Smooth muscle cell (in vitro differentiated cells): Measurements from ENCODE around the gene RAD9B. TPM values are rescaled to one million over a fixed set of nuclear protein-coding genes. Genes with fewer than 3 reads are reported as not detected.

Experiments used
- DNase-seq: peaks from one replicate; lab custom pipeline; 2025; ENCODE audit not compliant: unreplicated experiment; lab: John Stamatoyannopoulos, UW
- H2AFZ ChIP-seq: fragments of 200-600 bp; sonication (generic); 2 replicates; pipeline ENCODE4 v1.6.0; 2016; ENCODE audit warnings: antibody characterized with exemption, low read depth, mild to moderate bottlenecking
- H3F3A ChIP-seq: fragments of 200-600 bp; sonication (generic); 2 replicates; pipeline ENCODE4 v1.6.0; 2017; ENCODE audit warnings: antibody characterized with exemption, low read depth
- H3K27ac ChIP-seq: fragments of 200-600 bp; sonication (generic); 2 replicates; pipeline ENCODE4 v1.5.1; 2016; ENCODE audit warnings: low read depth, mild to moderate bottlenecking
- H3K27me3 ChIP-seq: fragments of 200-600 bp; sonication (generic); 2 replicates; pipeline ENCODE4 v1.6.1; 2016; ENCODE audit warnings: low read depth, mild to moderate bottlenecking
- H3K36me3 ChIP-seq: fragments of 200-600 bp; sonication (generic); 2 replicates; pipeline ENCODE4 v1.5.1; 2016; ENCODE audit warnings: low read depth
- H3K4me1 ChIP-seq: fragments of 200-600 bp; sonication (generic); 2 replicates; pipeline ENCODE4 v1.5.1; 2016; ENCODE audit warnings: low read depth
- H3K4me2 ChIP-seq: fragments of 200-600 bp; sonication (generic); 2 replicates; pipeline ENCODE4 v1.6.0; 2016; ENCODE audit warnings: mild to moderate bottlenecking
- H3K4me3 ChIP-seq: fragments of 200-600 bp; sonication (generic); 2 replicates; pipeline ENCODE4 v1.5.1; 2016; ENCODE audit warnings: mild to moderate bottlenecking
- H3K79me2 ChIP-seq: fragments of 200-600 bp; sonication (generic); 2 replicates; pipeline ENCODE4 v1.6.0; 2016; ENCODE audit warnings: low read depth, mild to moderate bottlenecking
- H3K9ac ChIP-seq: fragments of 200-600 bp; sonication (generic); 2 replicates; pipeline ENCODE4 v1.6.0; 2016; ENCODE audit warnings: low read depth
- H3K9me3 ChIP-seq: fragments of 200-600 bp; sonication (generic); replicated peaks from 2 replicates; pipeline ENCODE4 v1.5.1; 2016; ENCODE audit warnings: low read depth
- H4K20me1 ChIP-seq: fragments of 200-600 bp; sonication (generic); 2 replicates; pipeline ENCODE4 v1.6.0; 2016; ENCODE audit warnings: low read depth
- WGBS: methylation state at CpG from one replicate; pipeline ENCODE4 v1.1.7; 2016; ENCODE audit warnings: low lambda C conversion rate; 5-methylcytosine and 5-hydroxymethylcytosine counted together
- polyA plus RNA-seq: library from polyadenylated mRNA; unstranded; fragments of >200 nt; fragmentation: Nextera tagmentation; extraction: Ambion mirVana; gene quantifications from 2 replicates; pipeline ENCODE4 v1.2.1, GENCODE V29; 2016
- total RNA-seq: library from RNA; depleted of rRNA; stranded (reverse); fragments of >200 nt; gene quantifications from 2 replicates; pipeline ENCODE4 v1.2.3, GENCODE V29; 2014
- TF ChIP-seq, protein P1 (sequence below): fragments of 200-600 bp; sonication (generic); IDR thresholded peaks from 2 replicates; pipeline ENCODE4 v1.5.1; 2017; ENCODE audit warnings: borderline replicate concordance, mild to moderate bottlenecking, antibody characterized with exemption; ENCODE audit not compliant: insufficient read depth, poor library complexity, severe bottlenecking

RAD9B gene
- total and polyA plus RNA-seq, 2 experiments from 2014 or later, result 0.64 TPM; not detected in 1

GRCh38 chr12:110533607-110534006, 31.5 kb downstream of the RAD9B start:
- H3K4me2 ChIP-seq, result peak overlapping the region; percentile 16
- H3K27ac ChIP-seq, result no peak overlapping the region
- no peaks in the 10 kb centered on the region for H3K79me2 ChIP-seq
- H3K36me3 ChIP-seq, result no peaks in the 10 kb centered on the region
- no peak for DNase-seq
- no peak overlapping the region for H3K9ac ChIP-seq
- no peaks in the 10 kb centered on the region for H3K4me1 ChIP-seq
- H3K27me3 ChIP-seq, result no peaks in the 10 kb centered on the region
- H3K9me3 ChIP-seq, result no peaks in the 10 kb centered on the region
- no peak overlapping the region for H3K4me3 ChIP-seq
- no peak overlapping the region for H2AFZ ChIP-seq
- H3F3A ChIP-seq, result no peaks in the 10 kb centered on the region
- peaks cover 51% of the 10 kb centered on the region for H4K20me1 ChIP-seq
- whole genome bisulfite sequencing, result 46% methylated on average over 6 of the region's 6 CpGs
- TF ChIP-seq, protein P1, sequence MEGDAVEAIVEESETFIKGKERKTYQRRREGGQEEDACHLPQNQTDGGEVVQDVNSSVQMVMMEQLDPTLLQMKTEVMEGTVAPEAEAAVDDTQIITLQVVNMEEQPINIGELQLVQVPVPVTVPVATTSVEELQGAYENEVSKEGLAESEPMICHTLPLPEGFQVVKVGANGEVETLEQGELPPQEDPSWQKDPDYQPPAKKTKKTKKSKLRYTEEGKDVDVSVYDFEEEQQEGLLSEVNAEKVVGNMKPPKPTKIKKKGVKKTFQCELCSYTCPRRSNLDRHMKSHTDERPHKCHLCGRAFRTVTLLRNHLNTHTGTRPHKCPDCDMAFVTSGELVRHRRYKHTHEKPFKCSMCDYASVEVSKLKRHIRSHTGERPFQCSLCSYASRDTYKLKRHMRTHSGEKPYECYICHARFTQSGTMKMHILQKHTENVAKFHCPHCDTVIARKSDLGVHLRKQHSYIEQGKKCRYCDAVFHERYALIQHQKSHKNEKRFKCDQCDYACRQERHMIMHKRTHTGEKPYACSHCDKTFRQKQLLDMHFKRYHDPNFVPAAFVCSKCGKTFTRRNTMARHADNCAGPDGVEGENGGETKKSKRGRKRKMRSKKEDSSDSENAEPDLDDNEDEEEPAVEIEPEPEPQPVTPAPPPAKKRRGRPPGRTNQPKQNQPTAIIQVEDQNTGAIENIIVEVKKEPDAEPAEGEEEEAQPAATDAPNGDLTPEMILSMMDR, result no peak

GRCh38 chr12:110534811-110535210, 32.7 kb downstream of the RAD9B start:
- Histone ChIP-seq H4K20me1 (peaks cover 51% of the 10 kb centered on the region), H3K4me3 (no peak overlapping the region), H3K36me3 (no peaks in the 10 kb centered on the region), H3K79me2 (no peaks in the 10 kb centered on the region), H2AFZ (no peak overlapping the region), H3K9me3 (no peaks in the 10 kb centered on the region), H3K4me1 (no peaks in the 10 kb centered on the region), H3F3A (no peaks in the 10 kb centered on the region), H3K9ac (no peak overlapping the region), H3K4me2 (no peak overlapping the region), H3K27me3 (no peaks in the 10 kb centered on the region), H3K27ac (no peak overlapping the region)
- WGBS, result 94% methylated on average over 6 of the region's 6 CpGs
- no peak for DNase-seq
- TF ChIP-seq, protein P1, result no peak

- TF ChIP-seq, protein P1, result no peak
- WGBS, result 95% methylated on average over 4 of the region's 4 CpGs
- H3K4me1 ChIP-seq, result no peaks in the 10 kb centered on the region
- H3K27me3 ChIP-seq, result no peaks in the 10 kb centered on the region
- DNase-seq, result no peak
- H3K36me3 ChIP-seq, result no peaks in the 10 kb centered on the region
- no peaks in the 10 kb centered on the region for H3F3A ChIP-seq
- H4K20me1 ChIP-seq, result peaks cover 43% of the 10 kb centered on the region
- no peak overlapping the region for H2AFZ ChIP-seq
- H3K4me3 ChIP-seq, result no peak overlapping the region
- no peaks in the 10 kb centered on the region for H3K79me2 ChIP-seq
- H3K9me3 ChIP-seq, result no peaks in the 10 kb centered on the region
- no peak overlapping the region for H3K27ac ChIP-seq
- no peak overlapping the region for H3K4me2 ChIP-seq
- H3K9ac ChIP-seq, result no peak overlapping the region
Observed at GRCh38 chr12:110536834-110537604, 34.9 kb downstream of the RAD9B start.
